IMR-90 (cell line): Measurements from ENCODE around the gene TDG. TPM values are rescaled to one million over a fixed set of nuclear protein-coding genes. Genes with fewer than 3 reads are reported as not detected.

Source experiments
- ATAC-seq: fragments of 200-7000 bp; cut with Tn5 transposase; 2 replicates; pipeline ENCODE4 v1.9.1; 2020; ENCODE audit warnings: low read depth, mild to moderate bottlenecking, moderate library complexity
- BruUV-seq: library from RNA; stranded (reverse); fragments of 400-500 nt; replicated peaks from 2 replicates; lab custom pipeline; 2021; lab: Mats Ljungman, UMichigan
- CTCF ChIA-PET: fragments of 300-600 bp; formaldehyde crosslinking; extraction: SDS; loops from one replicate; lab custom pipeline; 2021; ENCODE audit warnings: antibody characterized with exemption; lab: Yijun Ruan, JAX
- POLR2A ChIA-PET: fragments of 300-600 bp; sonication (Branson Sonifier 250); formaldehyde crosslinking; loops from one replicate; lab custom pipeline; 2022; ENCODE audit warnings: antibody characterized with exemption; ENCODE audit not compliant: unreplicated experiment; lab: Charles Lee
- DNase-seq: peaks from one replicate; pipeline ENCODE4 v3.0.0; 2013
- H2AFZ ChIP-seq: replicated peaks from 2 replicates; pipeline ENCODE3; 2013; ENCODE audit warnings: low read length, mild to moderate bottlenecking; ENCODE audit not compliant: poor library complexity
- H2AK5ac ChIP-seq: 2 replicates; pipeline ENCODE4 v1.6.1; 2013; ENCODE audit warnings: low read depth, low read length, inconsistent platforms
- H2AK9ac ChIP-seq: replicated peaks from 2 replicates; pipeline ENCODE3; 2013; ENCODE audit warnings: mild to moderate bottlenecking, low read depth, low read length, moderate library complexity; ENCODE audit not compliant: poor library complexity
- H2BK120ac ChIP-seq: 2 replicates; pipeline ENCODE4 v1.6.1; 2013; ENCODE audit warnings: low read depth, low read length, inconsistent platforms
- H2BK15ac ChIP-seq: 3 replicates; pipeline ENCODE4 v1.6.1; 2013; ENCODE audit warnings: low read depth, low read length, inconsistent platforms
- H2BK20ac ChIP-seq: 2 replicates; pipeline ENCODE4 v1.6.1; 2013; ENCODE audit warnings: low read depth, mild to moderate bottlenecking, inconsistent platforms, low read length, moderate library complexity
- H2BK5ac ChIP-seq: 2 replicates; pipeline ENCODE4 v1.6.1; 2013; ENCODE audit warnings: mild to moderate bottlenecking, low read depth, low read length, inconsistent platforms; ENCODE audit not compliant: poor library complexity, severe bottlenecking
- H3K14ac ChIP-seq: replicated peaks from 2 replicates; pipeline ENCODE4 v1.6.1; 2013; ENCODE audit warnings: low read depth, low read length, inconsistent platforms
- H3K18ac ChIP-seq: 2 replicates; pipeline ENCODE4 v1.6.1; 2013; ENCODE audit warnings: low read depth, low read length, control low read depth
- H3K23ac ChIP-seq: 2 replicates; pipeline ENCODE4 v1.6.1; 2013; ENCODE audit warnings: low read depth, low read length, inconsistent platforms
- H3K27ac ChIP-seq: 2 replicates; pipeline ENCODE4 v1.5.1; 2013; ENCODE audit warnings: mild to moderate bottlenecking, control low read depth, low read length; ENCODE audit not compliant: insufficient read depth
- H3K27me3 ChIP-seq: 2 replicates; pipeline ENCODE4 v1.6.1; 2013; ENCODE audit warnings: low read length; ENCODE audit not compliant: control insufficient read depth, insufficient read depth
- H3K36me3 ChIP-seq: 2 replicates; pipeline ENCODE4 v1.6.1; 2013; ENCODE audit warnings: low read length, mixed read lengths; ENCODE audit not compliant: control insufficient read depth, insufficient read depth
- H3K4ac ChIP-seq: 2 replicates; pipeline ENCODE4 v1.6.1; 2013; ENCODE audit warnings: low read depth, low read length, inconsistent platforms
- H3K4me1 ChIP-seq: 2 replicates; pipeline ENCODE4 v1.6.1; 2013; ENCODE audit warnings: low read length, mixed read lengths; ENCODE audit not compliant: control insufficient read depth, insufficient read depth
- H3K4me2 ChIP-seq: 2 replicates; pipeline ENCODE4 v1.6.1; 2013; ENCODE audit warnings: low read depth, mild to moderate bottlenecking, control low read depth, low read length, moderate library complexity
- H3K4me3 ChIP-seq: 2 replicates; pipeline ENCODE4 v1.5.1; 2013; ENCODE audit warnings: low read depth, mild to moderate bottlenecking, control low read depth, low read length, moderate library complexity; ENCODE audit not compliant: insufficient read depth
- H3K56ac ChIP-seq: 2 replicates; pipeline ENCODE4 v1.6.1; 2013; ENCODE audit warnings: low read length, inconsistent platforms; ENCODE audit not compliant: insufficient read depth; ENCODE audit errors: extremely low read depth
- H3K79me1 ChIP-seq, 2 experiments: 2 replicates each; pipeline ENCODE4 v1.6.1; 2013; ENCODE audit warnings: low read length in 2 of 2, inconsistent platforms in 1 of 2, low read depth in 1 of 2
- H3K9ac ChIP-seq: 2 replicates; pipeline ENCODE4 v1.6.1; 2013; ENCODE audit warnings: low read depth, low read length, control low read depth
- H3K9me1 ChIP-seq: 2 replicates; pipeline ENCODE4 v1.6.1; 2013; ENCODE audit warnings: low read length, inconsistent platforms; ENCODE audit not compliant: insufficient read depth
- H3K9me3 ChIP-seq: 2 replicates; pipeline ENCODE4 v1.6.1; 2013; ENCODE audit warnings: low read length; ENCODE audit not compliant: control insufficient read depth, insufficient read depth
- H4K20me1 ChIP-seq: 2 replicates; pipeline ENCODE4 v1.6.1; 2013; ENCODE audit warnings: low read length, inconsistent platforms; ENCODE audit not compliant: insufficient read depth
- H4K5ac ChIP-seq: 2 replicates; pipeline ENCODE4 v1.6.1; 2013; ENCODE audit warnings: mild to moderate bottlenecking, low read depth, low read length, control low read depth
- H4K8ac ChIP-seq, 2 experiments: 2 replicates each; pipeline ENCODE4 v1.6.1; 2013; ENCODE audit warnings: low read depth in 2 of 2, low read length in 2 of 2, control low read depth in 1 of 2, inconsistent platforms in 1 of 2
- H4K91ac ChIP-seq: 2 replicates; pipeline ENCODE4 v1.6.1; 2013; ENCODE audit warnings: low read depth, low read length, inconsistent platforms; ENCODE audit not compliant: insufficient read depth
- BHLHE40 ChIP-seq: fragments of 150-350 bp; IDR thresholded peaks from 2 replicates; pipeline ENCODE4 v1.6.1; 2016; ENCODE audit warnings: mild to moderate bottlenecking, low read depth, low read length
- CEBPB ChIP-seq: IDR thresholded peaks from 2 replicates; pipeline ENCODE4 v1.6.1; 2012; ENCODE audit warnings: low read depth, low read length, improper control_type of control experiment
- CHD1 ChIP-seq: IDR thresholded peaks from 2 replicates; pipeline ENCODE4 v1.6.1; 2012; ENCODE audit warnings: low read depth, low read length, improper control_type of control experiment
- ELK1 ChIP-seq: fragments of 150-350 bp; IDR thresholded peaks from 2 replicates; pipeline ENCODE4 v1.6.1; 2016; ENCODE audit warnings: low read depth, mild to moderate bottlenecking, low read length, moderate library complexity, borderline replicate concordance
- FOS ChIP-seq: fragments of 150-350 bp; IDR thresholded peaks from 2 replicates; pipeline ENCODE4 v1.6.1; 2016; ENCODE audit warnings: low read depth, low read length
- MAFK ChIP-seq: IDR thresholded peaks from 2 replicates; pipeline ENCODE4 v1.6.1; 2012; ENCODE audit warnings: low read depth, low read length, improper control_type of control experiment
- MAZ ChIP-seq: IDR thresholded peaks from 2 replicates; pipeline ENCODE4 v1.6.1; 2012; ENCODE audit warnings: low read depth, mild to moderate bottlenecking, low read length, improper control_type of control experiment, moderate library complexity, borderline replicate concordance
- MXI1 ChIP-seq: IDR thresholded peaks from 2 replicates; pipeline ENCODE4 v1.6.1; 2012; ENCODE audit warnings: low read depth, mild to moderate bottlenecking, low read length, moderate library complexity, borderline replicate concordance
- NFE2L2 ChIP-seq: fragments of 150-350 bp; IDR thresholded peaks from 2 replicates; pipeline ENCODE4 v1.6.1; 2016; ENCODE audit warnings: low read depth, mild to moderate bottlenecking, low read length
- POLR2A ChIP-seq: IDR thresholded peaks from 2 replicates; pipeline ENCODE4 v1.6.1; 2012; ENCODE audit warnings: mild to moderate bottlenecking, low read depth, low read length
- RAD21 ChIP-seq: IDR thresholded peaks from 2 replicates; pipeline ENCODE4 v1.6.1; 2012; ENCODE audit warnings: low read length, improper control_type of control experiment
- RCOR1 ChIP-seq: IDR thresholded peaks from 2 replicates; pipeline ENCODE4 v1.6.1; 2012; ENCODE audit warnings: mild to moderate bottlenecking, low read length, improper control_type of control experiment; ENCODE audit not compliant: insufficient replicate concordance
- RFX5 ChIP-seq: IDR thresholded peaks from 2 replicates; pipeline ENCODE4 v1.8.0; 2012; ENCODE audit warnings: low read depth, mild to moderate bottlenecking, low read length, moderate library complexity
- SMC3 ChIP-seq: fragments of 150-350 bp; IDR thresholded peaks from 2 replicates; pipeline ENCODE4 v1.6.1; 2016; ENCODE audit warnings: low read depth, mild to moderate bottlenecking, antibody characterized with exemption, low read length, moderate library complexity
- WGBS, 2 experiments: methylation state at CpG; one replicate each; pipeline versions ENCODE4 v1.1.5 to v1.1.7; 2013; ENCODE audit warnings: missing lambda C conversion rate in 2 of 2; ENCODE audit not compliant: insufficient read length in 1 of 2; ENCODE audit errors: extremely low coverage in 2 of 2; 5-methylcytosine and 5-hydroxymethylcytosine counted together
- dilution Hi-C: fragments of 300-500 bp; cut with HindIII; formaldehyde crosslinking; loops from one replicate; pipeline ENCODE4 v1.14.3; 2018; ENCODE audit warnings: low sequenced_read_pairs; ENCODE audit not compliant: unreplicated experiment
- in situ Hi-C: fragments of 300-500 bp; cut with MboI; formaldehyde crosslinking; loops from 3 replicates; pipeline ENCODE4 v1.14.3; 2019; ENCODE audit warnings: low sequenced_read_pairs, inconsistent platforms, mixed read lengths
- intact Hi-C: fragments of 100-400 bp; cut with micrococcal nuclease; formaldehyde crosslinking; loops from 2 replicates; pipeline ENCODE4 v1.10.0; 2022
- polyA plus RNA-seq, 3 experiments: library from polyadenylated mRNA; depleted of rRNA; stranded (reverse); fragments of >200 nt; gene quantifications; 2 replicates each; pipeline ENCODE4 v1.2.3, GENCODE V29; 2012; ENCODE audit warnings: low replicate concordance in 1 of 3
- total RNA-seq: library from RNA; depleted of rRNA; stranded (reverse); fragments of >200 nt; gene quantifications from 2 replicates; pipeline ENCODE4 v1.2.3, GENCODE V29; 2012
- TF ChIP-seq, protein P1 (sequence below): fragments of 150-350 bp; IDR thresholded peaks from 2 replicates; pipeline ENCODE4 v1.6.1; 2017; ENCODE audit warnings: mild to moderate bottlenecking, antibody characterized with exemption, low read length, low read depth
- TF ChIP-seq, protein P2 (sequence below): conservative IDR thresholded peaks from 2 replicates; pipeline ENCODE4 v1.5.1; 2012; ENCODE audit warnings: mild to moderate bottlenecking, low read depth, low read length, improper control_type of control experiment

Gene TDG
- total and polyA plus RNA-seq, 2 of the 4 experiments (the other 2 are of a cell fraction), result 14.0 to 14.7 TPM

GRCh38 chr12:103947871-103948555, 17.7 kb upstream of the TDG start:
- ChIA-PET CTCF (no interaction called here), POLR2A (no interaction called here)
- Histone ChIP-seq H3K4me2 (no peak overlapping the region), H2AK5ac (no peak overlapping the region), H4K91ac (no peak overlapping the region), H2BK120ac (no peak overlapping the region), H3K18ac (no peak overlapping the region), H3K9me3 (no peaks in the 10 kb centered on the region), H3K4me1 (no peaks in the 10 kb centered on the region), H3K27me3 (no peaks in the 10 kb centered on the region), H3K4me3 (no peak overlapping the region), H3K4ac (no peak overlapping the region), H3K14ac (no peak overlapping the region), H2BK15ac (no peak overlapping the region), H4K5ac (no peak overlapping the region), H2AFZ (no peak overlapping the region), H3K36me3 (peaks cover 54% of the 10 kb centered on the region), H3K9ac (no peak overlapping the region), H4K8ac (no peak overlapping the region), H3K23ac (no peak overlapping the region), H3K27ac (no peak overlapping the region), H2AK9ac (no peak overlapping the region), H3K9me1 (no peaks in the 10 kb centered on the region), H4K20me1 (peaks cover 9% of the 10 kb centered on the region; the same call in 1 of the 2 replicates), H2BK20ac (no peak overlapping the region), H3K79me1 (peaks cover 24 to 26% of the 10 kb centered on the region in 2 experiments), H2BK5ac (no peak overlapping the region), H3K56ac (no peak overlapping the region)
- in situ Hi-C loops (no loop called here), intact Hi-C loops (loop anchor here (10.0 kb wide), 1 partner anchor 377 kb away; no protein-coding TSS in a partner anchor), dilution Hi-C loops (no loop called here)
- no CpG with 5 or more reads among the region's 7 CpGs for WGBS, 2 experiments
- no TSS peak for BruUV-seq
- no peak for TF ChIP-seq RFX5
- no peak for TF ChIP-seq BHLHE40
- no peak for TF ChIP-seq MAFK
- no peak for TF ChIP-seq ELK1
- TF ChIP-seq MAZ, result no peak
- TF ChIP-seq RAD21, result no peak
- no peak for TF ChIP-seq NFE2L2
- no peak for TF ChIP-seq CHD1
- no peak for TF ChIP-seq FOS
- TF ChIP-seq, protein P1, sequence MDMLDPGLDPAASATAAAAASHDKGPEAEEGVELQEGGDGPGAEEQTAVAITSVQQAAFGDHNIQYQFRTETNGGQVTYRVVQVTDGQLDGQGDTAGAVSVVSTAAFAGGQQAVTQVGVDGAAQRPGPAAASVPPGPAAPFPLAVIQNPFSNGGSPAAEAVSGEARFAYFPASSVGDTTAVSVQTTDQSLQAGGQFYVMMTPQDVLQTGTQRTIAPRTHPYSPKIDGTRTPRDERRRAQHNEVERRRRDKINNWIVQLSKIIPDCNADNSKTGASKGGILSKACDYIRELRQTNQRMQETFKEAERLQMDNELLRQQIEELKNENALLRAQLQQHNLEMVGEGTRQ, result no peak
- TF ChIP-seq, protein P2, sequence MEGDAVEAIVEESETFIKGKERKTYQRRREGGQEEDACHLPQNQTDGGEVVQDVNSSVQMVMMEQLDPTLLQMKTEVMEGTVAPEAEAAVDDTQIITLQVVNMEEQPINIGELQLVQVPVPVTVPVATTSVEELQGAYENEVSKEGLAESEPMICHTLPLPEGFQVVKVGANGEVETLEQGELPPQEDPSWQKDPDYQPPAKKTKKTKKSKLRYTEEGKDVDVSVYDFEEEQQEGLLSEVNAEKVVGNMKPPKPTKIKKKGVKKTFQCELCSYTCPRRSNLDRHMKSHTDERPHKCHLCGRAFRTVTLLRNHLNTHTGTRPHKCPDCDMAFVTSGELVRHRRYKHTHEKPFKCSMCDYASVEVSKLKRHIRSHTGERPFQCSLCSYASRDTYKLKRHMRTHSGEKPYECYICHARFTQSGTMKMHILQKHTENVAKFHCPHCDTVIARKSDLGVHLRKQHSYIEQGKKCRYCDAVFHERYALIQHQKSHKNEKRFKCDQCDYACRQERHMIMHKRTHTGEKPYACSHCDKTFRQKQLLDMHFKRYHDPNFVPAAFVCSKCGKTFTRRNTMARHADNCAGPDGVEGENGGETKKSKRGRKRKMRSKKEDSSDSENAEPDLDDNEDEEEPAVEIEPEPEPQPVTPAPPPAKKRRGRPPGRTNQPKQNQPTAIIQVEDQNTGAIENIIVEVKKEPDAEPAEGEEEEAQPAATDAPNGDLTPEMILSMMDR, result no peak
- no peak for TF ChIP-seq SMC3
- TF ChIP-seq RCOR1, result no peak
- TF ChIP-seq POLR2A, result no peak
- TF ChIP-seq CEBPB, result no peak
- no peak for TF ChIP-seq MXI1
- DNase-seq (no peak), ATAC-seq (no peak)
